ENCODE data around the gene EFNB3. TPM values are rescaled to one million over a fixed set of nuclear protein-coding genes. Genes with fewer than 3 reads are reported as not detected.
A peak's percentile ranks its signal among the peaks of the same experiment; 100 is the strongest.

Gene EFNB3
- polyA plus RNA-seq, 1 donor from 2014 or later: 36.4 TPM

- Histone ChIP-seq H3K4me2 (ENCODE audit: low read length) (peak overlapping the region; percentile 25), H3K9me2 (ENCODE audit: insufficient read depth, low read length) (no peaks in the 10 kb centered on the region), H2AFZ (ENCODE audit: low read depth, low read length) (peak overlapping the region; percentile 65), H4K20me1 (ENCODE audit: insufficient read depth) (no peaks in the 10 kb centered on the region), H3F3A (ENCODE audit: insufficient read depth, low read length, poor library complexity, severe bottlenecking) (peaks cover 7% of the 10 kb centered on the region), H3K36me3 (ENCODE audit: insufficient read depth, low read length) (no peaks in the 10 kb centered on the region), H3K9me3 (ENCODE audit: low read length) (no peaks in the 10 kb centered on the region), H3K27ac (ENCODE audit: low read length) (peak overlapping the region; percentile 81), H3K9ac (ENCODE audit: low read length) (peak overlapping the region; percentile 81), H3K4me3 (ENCODE audit: low read length) (peak overlapping the region; percentile 77), H3K27me3 (ENCODE audit: insufficient read depth, low read depth, low read length) (no peaks in the 10 kb centered on the region), H3K79me2 (replicated peaks; ENCODE audit: insufficient read depth, low read length) (peaks cover 6% of the 10 kb centered on the region)
- no peak for TF ChIP-seq EP300 (conservative IDR thresholded peaks at IDR 0.05; ENCODE audit: poor library complexity, severe bottlenecking)
- TF ChIP-seq, protein P1, sequence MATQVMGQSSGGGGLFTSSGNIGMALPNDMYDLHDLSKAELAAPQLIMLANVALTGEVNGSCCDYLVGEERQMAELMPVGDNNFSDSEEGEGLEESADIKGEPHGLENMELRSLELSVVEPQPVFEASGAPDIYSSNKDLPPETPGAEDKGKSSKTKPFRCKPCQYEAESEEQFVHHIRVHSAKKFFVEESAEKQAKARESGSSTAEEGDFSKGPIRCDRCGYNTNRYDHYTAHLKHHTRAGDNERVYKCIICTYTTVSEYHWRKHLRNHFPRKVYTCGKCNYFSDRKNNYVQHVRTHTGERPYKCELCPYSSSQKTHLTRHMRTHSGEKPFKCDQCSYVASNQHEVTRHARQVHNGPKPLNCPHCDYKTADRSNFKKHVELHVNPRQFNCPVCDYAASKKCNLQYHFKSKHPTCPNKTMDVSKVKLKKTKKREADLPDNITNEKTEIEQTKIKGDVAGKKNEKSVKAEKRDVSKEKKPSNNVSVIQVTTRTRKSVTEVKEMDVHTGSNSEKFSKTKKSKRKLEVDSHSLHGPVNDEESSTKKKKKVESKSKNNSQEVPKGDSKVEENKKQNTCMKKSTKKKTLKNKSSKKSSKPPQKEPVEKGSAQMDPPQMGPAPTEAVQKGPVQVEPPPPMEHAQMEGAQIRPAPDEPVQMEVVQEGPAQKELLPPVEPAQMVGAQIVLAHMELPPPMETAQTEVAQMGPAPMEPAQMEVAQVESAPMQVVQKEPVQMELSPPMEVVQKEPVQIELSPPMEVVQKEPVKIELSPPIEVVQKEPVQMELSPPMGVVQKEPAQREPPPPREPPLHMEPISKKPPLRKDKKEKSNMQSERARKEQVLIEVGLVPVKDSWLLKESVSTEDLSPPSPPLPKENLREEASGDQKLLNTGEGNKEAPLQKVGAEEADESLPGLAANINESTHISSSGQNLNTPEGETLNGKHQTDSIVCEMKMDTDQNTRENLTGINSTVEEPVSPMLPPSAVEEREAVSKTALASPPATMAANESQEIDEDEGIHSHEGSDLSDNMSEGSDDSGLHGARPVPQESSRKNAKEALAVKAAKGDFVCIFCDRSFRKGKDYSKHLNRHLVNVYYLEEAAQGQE (IDR thresholded peaks at IDR 0.05; ENCODE audit: borderline replicate concordance): no peak
Measured at GRCh38 chr17:7717756-7718350, 12.9 kb downstream of the EFNB3 start.

DNA sequence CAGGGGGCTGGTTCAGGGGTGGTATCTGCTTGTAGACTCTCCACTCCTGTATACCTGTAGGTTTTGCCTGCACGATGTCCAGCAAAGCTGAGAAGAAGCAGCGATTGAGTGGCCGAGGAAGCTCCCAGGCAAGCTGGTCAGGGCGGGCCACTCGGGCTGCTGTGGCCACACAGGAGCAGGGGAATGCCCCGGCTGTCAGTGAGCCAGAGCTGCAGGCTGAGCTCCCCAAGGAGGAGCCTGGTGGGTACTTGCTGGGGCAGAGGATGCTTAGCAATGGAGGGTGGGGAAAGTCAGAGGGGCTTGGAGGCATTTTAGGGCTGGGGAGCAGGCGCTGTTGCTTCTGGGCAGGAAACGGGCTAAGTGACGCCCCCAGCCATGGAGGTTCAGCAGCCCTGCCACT, 14.7 kb downstream of the EFNB3 start:
- no peak overlapping the region for H3K27ac ChIP-seq (ENCODE audit: low read length)
- no peaks in the 10 kb centered on the region for H3K27me3 ChIP-seq (ENCODE audit: insufficient read depth, low read depth, low read length)
- H3F3A ChIP-seq (ENCODE audit: insufficient read depth, low read length, poor library complexity, severe bottlenecking): peaks cover 4% of the 10 kb centered on the region
- peaks cover 6% of the 10 kb centered on the region for H3K79me2 ChIP-seq (replicated peaks; ENCODE audit: insufficient read depth, low read length)
- no peaks in the 10 kb centered on the region for H4K20me1 ChIP-seq (ENCODE audit: insufficient read depth)
- TF ChIP-seq RAD21 (conservative IDR thresholded peaks at IDR 0.05) (no peak), TAF1 (IDR thresholded peaks at IDR 0.05; ENCODE audit: low read depth) (no peak), MXI1 (conservative IDR thresholded peaks at IDR 0.05; ENCODE audit: poor library complexity, severe bottlenecking) (no peak)
- H3K36me3 ChIP-seq (ENCODE audit: insufficient read depth, low read length): no peaks in the 10 kb centered on the region
- no peaks in the 10 kb centered on the region for H3K9me3 ChIP-seq (ENCODE audit: low read length)
- no peak overlapping the region for H3K9ac ChIP-seq (ENCODE audit: low read length)
- no peak overlapping the region for H3K4me2 ChIP-seq (ENCODE audit: low read length)
- no peaks in the 10 kb centered on the region for H3K9me2 ChIP-seq (ENCODE audit: insufficient read depth, low read length)
- no peak overlapping the region for H3K4me3 ChIP-seq (ENCODE audit: low read length)
- H2AFZ ChIP-seq (ENCODE audit: low read depth, low read length): no peak overlapping the region

- Histone ChIP-seq H3K9ac (ENCODE audit: low read length) (no peak overlapping the region), H3K9me2 (ENCODE audit: insufficient read depth, low read length) (no peaks in the 10 kb centered on the region), H3K36me3 (ENCODE audit: insufficient read depth, low read length) (no peaks in the 10 kb centered on the region), H3K27ac (ENCODE audit: low read length) (no peak overlapping the region), H2AFZ (ENCODE audit: low read depth, low read length) (no peak overlapping the region), H3K4me3 (ENCODE audit: low read length) (no peak overlapping the region), H3F3A (ENCODE audit: insufficient read depth, low read length, poor library complexity, severe bottlenecking) (peaks cover 4% of the 10 kb centered on the region), H3K4me2 (ENCODE audit: low read length) (no peak overlapping the region), H3K27me3 (ENCODE audit: insufficient read depth, low read depth, low read length) (no peaks in the 10 kb centered on the region), H4K20me1 (ENCODE audit: insufficient read depth) (no peaks in the 10 kb centered on the region), H3K9me3 (ENCODE audit: low read length) (no peaks in the 10 kb centered on the region), H3K79me2 (replicated peaks; ENCODE audit: insufficient read depth, low read length) (peaks cover 6% of the 10 kb centered on the region)
- TF ChIP-seq SMC3 (conservative IDR thresholded peaks at IDR 0.05; ENCODE audit: poor library complexity): no peak
- TF ChIP-seq CTCF (IDR thresholded peaks at IDR 0.05; ENCODE audit: poor library complexity, severe bottlenecking): no peak
- no peak for TF ChIP-seq EP300 (conservative IDR thresholded peaks at IDR 0.05; ENCODE audit: poor library complexity, severe bottlenecking)
- no peak for TF ChIP-seq TAF1 (IDR thresholded peaks at IDR 0.05; ENCODE audit: low read depth)
- TF ChIP-seq, protein P1 (IDR thresholded peaks at IDR 0.05; ENCODE audit: borderline replicate concordance): no peak
- TF ChIP-seq RAD21 (conservative IDR thresholded peaks at IDR 0.05): no peak
- no peak for TF ChIP-seq MXI1 (conservative IDR thresholded peaks at IDR 0.05; ENCODE audit: poor library complexity, severe bottlenecking)
- no peak for TF ChIP-seq POLR2AphosphoS5 (IDR thresholded peaks at IDR 0.05)
- no peak for TF ChIP-seq EZH2 (IDR thresholded peaks at IDR 0.05; ENCODE audit: borderline replicate concordance, insufficient read depth, low read length, poor library complexity, severe bottlenecking)
Measured at GRCh38 chr17:7720125-7720524, 15.1 kb downstream of the EFNB3 start.
